Measurements from ENCODE around the gene MLEC. TPM values are rescaled to one million over a fixed set of nuclear protein-coding genes. Genes with fewer than 3 reads are reported as not detected.

Gene MLEC
- total RNA-seq, 1 experiment from 2014 or later, result 107 TPM

DNA sequence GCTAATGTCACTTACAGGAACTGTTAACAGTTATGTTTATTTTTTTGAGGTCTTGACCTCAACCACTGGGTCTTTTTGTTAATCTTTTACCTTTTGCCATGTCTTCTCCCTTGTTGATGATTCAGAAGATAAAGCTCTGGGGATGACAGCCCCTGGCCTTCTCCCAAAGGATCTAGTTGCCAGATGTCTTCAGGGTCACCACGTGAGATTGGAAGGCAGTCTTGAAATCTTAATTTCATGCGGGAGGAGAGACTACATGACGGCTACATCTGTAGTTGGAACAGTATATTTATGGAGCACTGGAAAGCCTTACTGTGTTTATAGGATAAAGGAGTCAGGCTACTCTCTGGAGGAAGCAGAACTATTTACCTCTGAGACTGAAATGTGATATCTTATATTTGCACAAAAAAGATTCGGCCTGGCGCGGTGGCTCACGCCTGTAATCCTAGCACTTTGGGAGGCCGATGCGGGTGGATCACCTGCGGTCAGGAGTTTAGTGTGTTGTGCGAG lies 5.6 kb downstream of the MLEC start:
- Mint-ChIP-seq H3K27ac (ENCODE audit: low read depth, unreplicated experiment) (no peak overlapping the region), H3K4me1 (ENCODE audit: insufficient read depth, unreplicated experiment) (peaks cover 27% of the 10 kb centered on the region), H3K27me3 (ENCODE audit: insufficient read depth, unreplicated experiment) (no peaks in the 10 kb centered on the region), H3K9me3 (ENCODE audit: unreplicated experiment) (no peaks in the 10 kb centered on the region), H3K36me3 (ENCODE audit: insufficient read depth, unreplicated experiment) (peaks cover 51% of the 10 kb centered on the region), H3K4me3 (ENCODE audit: unreplicated experiment) (no peak overlapping the region)
- intact Hi-C loops (cut with micrococcal nuclease), result no loop called here
- POLR2A ChIA-PET, result interaction anchor here (1.0 kb wide), 1 partner anchor 16 kb away, joined by 5 read pairs; no protein-coding TSS in a partner anchor
- CTCF ChIA-PET, result interaction anchor here (1.4 kb wide), 1 partner anchor 22 kb away, joined by 3 read pairs; no protein-coding TSS in a partner anchor
- DNase-seq (ENCODE audit: unreplicated experiment), result no peak
- no TSS peak for BruUV-seq (replicated peaks)
- no peak for TF ChIP-seq CTCF (IDR thresholded peaks at IDR 0.05; ENCODE audit: unreplicated experiment)

- no peaks in the 10 kb centered on the region for H3K27me3 Mint-ChIP-seq (ENCODE audit: insufficient read depth, unreplicated experiment)
- no peak overlapping the region for H3K4me3 Mint-ChIP-seq (ENCODE audit: unreplicated experiment)
- H3K27ac Mint-ChIP-seq (ENCODE audit: low read depth, unreplicated experiment), result no peak overlapping the region
- TF ChIP-seq CTCF (IDR thresholded peaks at IDR 0.05; ENCODE audit: unreplicated experiment), result no peak
- peaks cover 53% of the 10 kb centered on the region for H3K36me3 Mint-ChIP-seq (ENCODE audit: insufficient read depth, unreplicated experiment)
- POLR2A ChIA-PET, result interaction anchor here (1.6 kb wide), 1 partner anchor 12 kb away, joined by 4 read pairs; no protein-coding TSS in a partner anchor
- intact Hi-C loops (cut with micrococcal nuclease), result no loop called here
- CTCF ChIA-PET, result interaction anchor here (0.8 to 1.2 kb wide), 2 partner anchors 9 to 285 kb away, joined by 5 to 6 read pairs; partner anchors contain the start of gene HNF1A
- no peaks in the 10 kb centered on the region for H3K9me3 Mint-ChIP-seq (ENCODE audit: unreplicated experiment)
- no TSS peak for BruUV-seq (replicated peaks)
- DNase-seq (ENCODE audit: unreplicated experiment), result no peak
- H3K4me1 Mint-ChIP-seq (ENCODE audit: insufficient read depth, unreplicated experiment), result peaks cover 18% of the 10 kb centered on the region
These were observed 6.9 kb downstream of the MLEC start for GRCh38 chr12:120693848-120694247.

DNA sequence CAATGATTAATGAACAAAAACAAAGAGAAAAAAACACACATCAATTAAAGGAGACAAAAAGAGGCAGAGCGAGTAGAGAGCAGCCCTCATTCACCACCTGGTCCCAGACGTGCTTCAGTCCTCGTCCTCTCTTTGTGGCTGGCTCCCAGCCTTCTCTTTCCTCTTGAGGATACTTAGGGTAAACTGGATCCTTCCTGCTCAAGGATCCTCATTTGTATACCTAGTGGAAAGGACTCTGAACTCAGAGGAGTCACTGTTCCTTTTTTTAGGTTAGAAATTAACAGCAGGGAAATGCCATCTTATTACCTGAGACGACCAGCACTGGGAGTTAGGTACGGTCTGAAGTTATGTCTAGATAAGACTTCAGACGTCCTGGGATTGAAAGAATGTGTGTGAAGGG lies 9.7 kb downstream of the MLEC start:
- H3K9me3 Mint-ChIP-seq (ENCODE audit: unreplicated experiment), result no peaks in the 10 kb centered on the region
- H3K27ac Mint-ChIP-seq (ENCODE audit: low read depth, unreplicated experiment), result no peak overlapping the region
- BruUV-seq (replicated peaks), result no TSS peak
- no peaks in the 10 kb centered on the region for H3K27me3 Mint-ChIP-seq (ENCODE audit: insufficient read depth, unreplicated experiment)
- peaks cover 9% of the 10 kb centered on the region for H3K4me1 Mint-ChIP-seq (ENCODE audit: insufficient read depth, unreplicated experiment)
- H3K4me3 Mint-ChIP-seq (ENCODE audit: unreplicated experiment), result no peak overlapping the region
- no peak for DNase-seq (ENCODE audit: unreplicated experiment)
- H3K36me3 Mint-ChIP-seq (ENCODE audit: insufficient read depth, unreplicated experiment), result peaks cover 78% of the 10 kb centered on the region
- intact Hi-C loops (cut with micrococcal nuclease), result no loop called here
- no peak for TF ChIP-seq CTCF (IDR thresholded peaks at IDR 0.05; ENCODE audit: unreplicated experiment)
- ChIA-PET POLR2A (interaction anchor here (2.3 kb wide), 1 partner anchor 10 kb away, joined by 12 read pairs; the partner anchor contains the start of gene MLEC), CTCF (interaction anchor here (2.1 kb wide), 1 partner anchor 48 kb away, joined by 7 read pairs; no protein-coding TSS in a partner anchor)

- TF ChIP-seq CTCF (IDR thresholded peaks at IDR 0.05; ENCODE audit: unreplicated experiment), result no peak
- no TSS peak for BruUV-seq (replicated peaks)
- Mint-ChIP-seq H3K36me3 (ENCODE audit: insufficient read depth, unreplicated experiment) (peaks cover 77% of the 10 kb centered on the region), H3K4me1 (ENCODE audit: insufficient read depth, unreplicated experiment) (peaks cover 5% of the 10 kb centered on the region), H3K9me3 (ENCODE audit: unreplicated experiment) (no peaks in the 10 kb centered on the region), H3K4me3 (ENCODE audit: unreplicated experiment) (no peak overlapping the region), H3K27me3 (ENCODE audit: insufficient read depth, unreplicated experiment) (no peaks in the 10 kb centered on the region), H3K27ac (ENCODE audit: low read depth, unreplicated experiment) (no peak overlapping the region)
- ChIA-PET POLR2A (interaction anchor here (0.6 to 2.3 kb wide), 2 partner anchors 9 to 10 kb away, joined by 3 to 12 read pairs; partner anchors contain the start of gene MLEC), CTCF (interaction anchor here (0.8 to 2.1 kb wide), 4 partner anchors 8 to 274 kb away, joined by 3 to 7 read pairs (median 4); no protein-coding TSS in a partner anchor)
- no peak for DNase-seq (ENCODE audit: unreplicated experiment)
- intact Hi-C loops (cut with micrococcal nuclease), result no loop called here
These were observed 10.4 kb downstream of the MLEC start for GRCh38 chr12:120697344-120697743.
